ENCODE measurements around the gene MIEN1.

GRCh38 chr17:39704821-39705551, 25.3 kb downstream of the MIEN1 start:
- TF ChIP-seq POLR2A (IDR thresholded peaks at IDR 0.05; ENCODE audit: low read depth, low read length): no peak
- TF ChIP-seq POLR2AphosphoS5 (IDR thresholded peaks at IDR 0.05; ENCODE audit: low read depth, low read length): no peak
- no peak for TF ChIP-seq TAF1 (IDR thresholded peaks at IDR 0.05; ENCODE audit: borderline replicate concordance, low read depth, low read length)

All from GM12892 (cell line).